K562 (cell line): ENCODE measurements around the gene SELENOW. TPM values are rescaled to one million over a fixed set of nuclear protein-coding genes. Genes with fewer than 3 reads are reported as not detected.

Experiments
- CTCFL ChIP-seq: IDR thresholded peaks from 2 replicates; pipeline ENCODE4 v1.6.1; 2011; ENCODE audit warnings: borderline replicate concordance, low read depth, mild to moderate bottlenecking, moderate library complexity, low read length; ENCODE audit not compliant: insufficient read depth, poor library complexity, severe bottlenecking
- CXXC5 ChIP-seq: fragments of 250-450 bp; sonication (Bioruptor Pico); IDR thresholded peaks from 2 replicates; pipeline ENCODE4 v1.8.0; 2022; ENCODE audit warnings: inconsistent platforms, mild to moderate bottlenecking, moderate library complexity
- DDX20 ChIP-seq: fragments of 450-650 bp; IDR thresholded peaks from 2 replicates; pipeline ENCODE4 v1.6.1; 2016; ENCODE audit warnings: missing genetic modification characterization, low read depth, mild to moderate bottlenecking, missing compliant biosample characterization, moderate library complexity
- ELF1 ChIP-seq: fragments of 200-800 bp; sonication (Bioruptor generic); IDR thresholded peaks from 2 replicates; pipeline ENCODE4 v1.6.1; 2016; ENCODE audit warnings: missing genetic modification characterization, missing compliant biosample characterization
- HLTF ChIP-seq: fragments of 450-650 bp; IDR thresholded peaks from 2 replicates; pipeline ENCODE4 v1.6.1; 2016
- SMC3 ChIP-seq: conservative IDR thresholded peaks from 2 replicates; pipeline ENCODE4 v1.6.1; 2011; ENCODE audit warnings: low read depth, low read length, improper control_type of control experiment; ENCODE audit not compliant: insufficient read depth
- SRSF1 ChIP-seq: fragments of 200-400 bp; formaldehyde crosslinking; IDR thresholded peaks from 2 replicates; pipeline ENCODE4 v1.6.1; 2017; ENCODE audit warnings: mild to moderate bottlenecking, low read depth, low read length, moderate library complexity
- ZBTB34 ChIP-seq: fragments of 250-450 bp; sonication (Bioruptor Pico); IDR thresholded peaks from 2 replicates; pipeline ENCODE4 v1.8.0; 2021; ENCODE audit warnings: mild to moderate bottlenecking, moderate library complexity
- ZNF212 ChIP-seq: fragments of 450-650 bp; formaldehyde crosslinking; IDR thresholded peaks from 2 replicates; pipeline ENCODE4 v1.4.0; 2020; ENCODE audit warnings: mild to moderate bottlenecking
- ZNF217 ChIP-seq: sonication (generic); formaldehyde crosslinking; IDR thresholded peaks from 2 replicates; pipeline ENCODE4 v1.8.0; 2022; ENCODE audit warnings: mild to moderate bottlenecking, missing genetic modification reagents
- ZNF280A ChIP-seq: fragments of 450-650 bp; IDR thresholded peaks from 2 replicates; pipeline ENCODE4 v1.6.1; 2018; ENCODE audit warnings: mild to moderate bottlenecking, low read depth; ENCODE audit not compliant: partially characterized antibody
- ZSCAN32 ChIP-seq: fragments of 450-650 bp; formaldehyde crosslinking; IDR thresholded peaks from 2 replicates; pipeline ENCODE4 v1.4.0; 2020; ENCODE audit warnings: mild to moderate bottlenecking, moderate library complexity
- polyA plus RNA-seq, 8 experiments: library from polyadenylated mRNA; depleted of rRNA in 4 of 8; stranded (reverse) in 5 of 8; unstranded in 3 of 8; fragments of >200 nt; fragmentation: Nextera tagmentation in 2 of 8; fragmentation: Illumina TruSeq in 1 of 8; extraction: Ambion mirVana in 2 of 8; extraction: Trizol in 1 of 8; gene quantifications; 2 replicates each; pipeline versions ENCODE4 v1.2.1 to v1.2.3, GENCODE V29; 2011 to 2014; ENCODE audit warnings: inconsistent platforms in 1 of 8, missing spikeins in 1 of 8
- total RNA-seq, 7 experiments: library from RNA; depleted of rRNA in 6 of 7; stranded (reverse); fragments of >200 nt in 6 of 7; fragmentation: Illumina TruSeq in 2 of 7; extraction: Trizol in 2 of 7; gene quantifications; 2 replicates each; pipeline versions ENCODE4 v1.2.1 to v1.2.3, GENCODE V29; 2011 to 2021; ENCODE audit warnings: low replicate concordance in 1 of 7
- TF ChIP-seq, protein P1 (sequence below): fragments of 200-800 bp; sonication (Bioruptor generic); IDR thresholded peaks from 2 replicates; pipeline ENCODE4 v1.6.1; 2017; ENCODE audit warnings: missing genetic modification characterization, missing compliant biosample characterization

The SELENOW gene
- total and polyA plus RNA-seq, 9 of the 15 experiments (the other 6 are each of a cell fraction or from before 2014, with no cell fraction given): 91.9 to 279 (median 156) TPM

DNA sequence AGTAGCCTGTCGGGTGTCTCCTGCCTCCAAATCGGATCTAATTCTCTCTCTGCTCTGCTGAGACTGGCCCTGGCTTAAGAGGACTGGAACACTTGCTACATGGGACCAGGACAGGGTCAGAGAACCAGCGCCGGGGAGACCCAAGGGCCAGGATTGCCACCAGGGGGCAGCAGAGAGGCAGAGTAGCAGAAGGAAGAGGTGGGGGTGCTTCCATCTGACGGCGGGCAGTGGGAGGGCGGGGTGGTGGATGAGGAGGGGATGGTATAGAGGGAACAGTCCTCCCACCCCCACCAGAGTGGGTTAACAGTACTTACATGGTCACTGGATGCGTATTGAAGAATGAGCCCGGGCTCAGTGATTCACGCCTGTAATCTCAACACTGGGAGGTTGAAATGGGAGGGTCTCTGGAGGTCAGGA is 11.9 kb downstream of the SELENOW start (continued):
- TF ChIP-seq ZNF280A: no peak
- TF ChIP-seq CTCFL: peak; percentile 43
- TF ChIP-seq CXXC5 (CRISPR knock-in tag): no peak
- TF ChIP-seq ZBTB34: no peak
- TF ChIP-seq ZSCAN32 (CRISPR knock-in tag): no peak
- TF ChIP-seq ELF1 (tag): no peak
- no peak for TF ChIP-seq SRSF1
- TF ChIP-seq HLTF: no peak
- no peak for TF ChIP-seq ZNF212
- TF ChIP-seq, protein P1, sequence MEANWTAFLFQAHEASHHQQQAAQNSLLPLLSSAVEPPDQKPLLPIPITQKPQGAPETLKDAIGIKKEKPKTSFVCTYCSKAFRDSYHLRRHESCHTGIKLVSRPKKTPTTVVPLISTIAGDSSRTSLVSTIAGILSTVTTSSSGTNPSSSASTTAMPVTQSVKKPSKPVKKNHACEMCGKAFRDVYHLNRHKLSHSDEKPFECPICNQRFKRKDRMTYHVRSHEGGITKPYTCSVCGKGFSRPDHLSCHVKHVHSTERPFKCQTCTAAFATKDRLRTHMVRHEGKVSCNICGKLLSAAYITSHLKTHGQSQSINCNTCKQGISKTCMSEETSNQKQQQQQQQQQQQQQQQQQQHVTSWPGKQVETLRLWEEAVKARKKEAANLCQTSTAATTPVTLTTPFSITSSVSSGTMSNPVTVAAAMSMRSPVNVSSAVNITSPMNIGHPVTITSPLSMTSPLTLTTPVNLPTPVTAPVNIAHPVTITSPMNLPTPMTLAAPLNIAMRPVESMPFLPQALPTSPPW: peak; percentile 63
- TF ChIP-seq ZNF217 (CRISPR knock-in tag): no peak
- TF ChIP-seq DDX20: no peak
- TF ChIP-seq SMC3: peak; percentile 49
